ENCODE results near the gene CRYBB1.

DNA sequence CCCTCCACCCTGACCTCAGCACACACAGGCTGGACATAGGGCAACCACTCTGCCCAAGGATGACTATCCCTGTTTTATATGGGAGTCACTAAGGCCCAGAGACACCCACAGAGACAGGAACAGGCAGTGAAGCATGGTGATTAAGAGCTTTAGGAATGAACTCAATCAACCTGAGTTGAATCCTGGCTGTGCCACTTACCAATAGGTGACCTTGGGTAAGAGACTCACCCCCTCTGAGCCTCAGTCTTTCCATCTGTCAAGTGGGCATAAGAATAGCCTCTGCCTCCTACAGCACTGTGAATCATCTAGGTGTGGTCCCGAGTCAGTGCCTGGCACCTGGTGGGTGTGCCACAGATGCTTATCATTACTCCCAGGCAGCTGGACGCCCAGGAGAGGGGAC is 6.8 kb downstream of the CRYBB1 start:
- no peak for TF ChIP-seq POLR2AphosphoS5 (IDR thresholded peaks at IDR 0.05)
- TF ChIP-seq, protein P1, sequence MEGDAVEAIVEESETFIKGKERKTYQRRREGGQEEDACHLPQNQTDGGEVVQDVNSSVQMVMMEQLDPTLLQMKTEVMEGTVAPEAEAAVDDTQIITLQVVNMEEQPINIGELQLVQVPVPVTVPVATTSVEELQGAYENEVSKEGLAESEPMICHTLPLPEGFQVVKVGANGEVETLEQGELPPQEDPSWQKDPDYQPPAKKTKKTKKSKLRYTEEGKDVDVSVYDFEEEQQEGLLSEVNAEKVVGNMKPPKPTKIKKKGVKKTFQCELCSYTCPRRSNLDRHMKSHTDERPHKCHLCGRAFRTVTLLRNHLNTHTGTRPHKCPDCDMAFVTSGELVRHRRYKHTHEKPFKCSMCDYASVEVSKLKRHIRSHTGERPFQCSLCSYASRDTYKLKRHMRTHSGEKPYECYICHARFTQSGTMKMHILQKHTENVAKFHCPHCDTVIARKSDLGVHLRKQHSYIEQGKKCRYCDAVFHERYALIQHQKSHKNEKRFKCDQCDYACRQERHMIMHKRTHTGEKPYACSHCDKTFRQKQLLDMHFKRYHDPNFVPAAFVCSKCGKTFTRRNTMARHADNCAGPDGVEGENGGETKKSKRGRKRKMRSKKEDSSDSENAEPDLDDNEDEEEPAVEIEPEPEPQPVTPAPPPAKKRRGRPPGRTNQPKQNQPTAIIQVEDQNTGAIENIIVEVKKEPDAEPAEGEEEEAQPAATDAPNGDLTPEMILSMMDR (IDR thresholded peaks at IDR 0.05), result no peak
